Measurements from ENCODE around the gene MSI2.

The MSI2 gene

GRCh38 chr17:57401556-57402488 lies 145.5 kb downstream of the MSI2 start:
- no peak for TF ChIP-seq CTCF (conservative IDR thresholded peaks at IDR 0.05)
- no peak overlapping the region for H3K27ac ChIP-seq

- no peak overlapping the region for H3K27ac ChIP-seq
- no peak for TF ChIP-seq CTCF (conservative IDR thresholded peaks at IDR 0.05)
Observed at GRCh38 chr17:57402681-57403180, 146.4 kb downstream of the MSI2 start.

- no peak for TF ChIP-seq CTCF (conservative IDR thresholded peaks at IDR 0.05)
Observed at GRCh38 chr17:57403236-57403635, 146.9 kb downstream of the MSI2 start.

GRCh38 chr17:57404073-57404472 lies 147.8 kb downstream of the MSI2 start:
- H3K27ac ChIP-seq, result no peak overlapping the region
- no peak; the same call in 1 of the 2 replicates for TF ChIP-seq CTCF (conservative IDR thresholded peaks at IDR 0.05)

More at GRCh38 chr17:57403236-57403635, 146.9 kb downstream of the MSI2 start:
- no peak overlapping the region for H3K27ac ChIP-seq

GRCh38 chr17:57404795-57405490 lies 148.6 kb downstream of the MSI2 start:
- no peak overlapping the region for H3K27ac ChIP-seq
- no peak for TF ChIP-seq CTCF (conservative IDR thresholded peaks at IDR 0.05)

GRCh38 chr17:57405491-57406072 lies 149.3 kb downstream of the MSI2 start:
- H3K27ac ChIP-seq, result peak overlapping the region; percentile 86
- no peak for TF ChIP-seq CTCF (conservative IDR thresholded peaks at IDR 0.05)

Measured in VCaP (cell line).